ENCODE results near the gene AHDC1. TPM values are rescaled to one million over a fixed set of nuclear protein-coding genes. Genes with fewer than 3 reads are reported as not detected.
A peak's percentile ranks its signal among the peaks of the same experiment; 100 is the strongest.

Gene AHDC1
- total and polyA plus RNA-seq, 9 of the 15 experiments (the other 6 are each of a cell fraction or from before 2014, with no cell fraction given) = 0.21 to 36.4 (median 4.7) TPM

- no peak for TF ChIP-seq CEBPZ (IDR thresholded peaks at IDR 0.05; ENCODE audit: borderline replicate concordance, low read depth, low read length)
- no peak for TF ChIP-seq CBX8 (IDR thresholded peaks at IDR 0.05; ENCODE audit: borderline replicate concordance, extremely low read depth, low read depth, low read length, poor library complexity, severe bottlenecking)
- TF ChIP-seq CBX1 (IDR thresholded peaks at IDR 0.05; ENCODE audit: low read depth) = no peak
- TF ChIP-seq, protein P1, sequence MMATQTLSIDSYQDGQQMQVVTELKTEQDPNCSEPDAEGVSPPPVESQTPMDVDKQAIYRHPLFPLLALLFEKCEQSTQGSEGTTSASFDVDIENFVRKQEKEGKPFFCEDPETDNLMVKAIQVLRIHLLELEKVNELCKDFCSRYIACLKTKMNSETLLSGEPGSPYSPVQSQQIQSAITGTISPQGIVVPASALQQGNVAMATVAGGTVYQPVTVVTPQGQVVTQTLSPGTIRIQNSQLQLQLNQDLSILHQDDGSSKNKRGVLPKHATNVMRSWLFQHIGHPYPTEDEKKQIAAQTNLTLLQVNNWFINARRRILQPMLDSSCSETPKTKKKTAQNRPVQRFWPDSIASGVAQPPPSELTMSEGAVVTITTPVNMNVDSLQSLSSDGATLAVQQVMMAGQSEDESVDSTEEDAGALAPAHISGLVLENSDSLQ (IDR thresholded peaks at IDR 0.05) = peak; percentile 95
- no peak for TF ChIP-seq LCOR (CRISPR knock-in tag; IDR thresholded peaks at IDR 0.05)
- TF ChIP-seq, protein P2, sequence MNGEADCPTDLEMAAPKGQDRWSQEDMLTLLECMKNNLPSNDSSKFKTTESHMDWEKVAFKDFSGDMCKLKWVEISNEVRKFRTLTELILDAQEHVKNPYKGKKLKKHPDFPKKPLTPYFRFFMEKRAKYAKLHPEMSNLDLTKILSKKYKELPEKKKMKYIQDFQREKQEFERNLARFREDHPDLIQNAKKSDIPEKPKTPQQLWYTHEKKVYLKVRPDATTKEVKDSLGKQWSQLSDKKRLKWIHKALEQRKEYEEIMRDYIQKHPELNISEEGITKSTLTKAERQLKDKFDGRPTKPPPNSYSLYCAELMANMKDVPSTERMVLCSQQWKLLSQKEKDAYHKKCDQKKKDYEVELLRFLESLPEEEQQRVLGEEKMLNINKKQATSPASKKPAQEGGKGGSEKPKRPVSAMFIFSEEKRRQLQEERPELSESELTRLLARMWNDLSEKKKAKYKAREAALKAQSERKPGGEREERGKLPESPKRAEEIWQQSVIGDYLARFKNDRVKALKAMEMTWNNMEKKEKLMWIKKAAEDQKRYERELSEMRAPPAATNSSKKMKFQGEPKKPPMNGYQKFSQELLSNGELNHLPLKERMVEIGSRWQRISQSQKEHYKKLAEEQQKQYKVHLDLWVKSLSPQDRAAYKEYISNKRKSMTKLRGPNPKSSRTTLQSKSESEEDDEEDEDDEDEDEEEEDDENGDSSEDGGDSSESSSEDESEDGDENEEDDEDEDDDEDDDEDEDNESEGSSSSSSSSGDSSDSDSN (IDR thresholded peaks at IDR 0.05; ENCODE audit: borderline replicate concordance in 1 of 2, low read depth in 2 of 2, low read length in 2 of 2) = no peak
- TF ChIP-seq AFF4 (CRISPR knock-in tag; IDR thresholded peaks at IDR 0.05) = 0 out of 2 replicates have a peak, but pooled peaks have one; percentile 32
- TF ChIP-seq ZMIZ1 (IDR thresholded peaks at IDR 0.05; ENCODE audit: low read depth in 2 of 2, low read length in 2 of 2) = no peak
- peak; percentile 73 for TF ChIP-seq MEIS2 (IDR thresholded peaks at IDR 0.05; ENCODE audit: partially characterized antibody)
- no peak for TF ChIP-seq JUND (IDR thresholded peaks at IDR 0.05; ENCODE audit: borderline replicate concordance, low read depth, low read length)
- TF ChIP-seq JUND (tag; IDR thresholded peaks at IDR 0.05; ENCODE audit: borderline replicate concordance, low read depth, low read length) = 0 out of 3 replicates have a peak, but pooled peaks have one; percentile 31
- TF ChIP-seq NBN (IDR thresholded peaks at IDR 0.05; ENCODE audit: low read depth) = 0 out of 2 replicates have a peak, but pooled peaks have one; percentile 34
- no peak for TF ChIP-seq TRIM28 (IDR thresholded peaks at IDR 0.05)
These were observed 47.5 kb downstream of the AHDC1 start (continued) for GRCh38 chr1:27556435-27556780.

Measured in K562 (cell line).